Astrocyte (in vitro differentiated cells and primary cell): Measurements from ENCODE around the gene NR5A2. TPM values are rescaled to one million over a fixed set of nuclear protein-coding genes. Genes with fewer than 3 reads are reported as not detected.

ENCODE experiments used
- DNase-seq: peaks from one replicate; pipeline ENCODE4 v3.0.0-alpha.2; 2010; ENCODE audit warnings: low read depth
- FAIRE-seq: peaks from 2 replicates; lab custom pipeline; 2011; peaks lifted over from hg19 to GRCh38; lab: Jason Lieb, UNC
- H2AFZ ChIP-seq: 2 replicates; pipeline ENCODE4 v1.6.0; 2012; ENCODE audit warnings: low read depth, low read length, inconsistent platforms
- H3K27ac ChIP-seq: 2 replicates; pipeline ENCODE4 v1.5.1; 2011; ENCODE audit warnings: low read depth, low read length, inconsistent platforms
- H3K27me3 ChIP-seq: 2 replicates; pipeline ENCODE4 v1.6.0; 2011; ENCODE audit warnings: low read length, inconsistent platforms; ENCODE audit not compliant: insufficient read depth
- H3K36me3 ChIP-seq: 2 replicates; pipeline ENCODE4 v1.5.1; 2011; ENCODE audit warnings: low read length, inconsistent platforms; ENCODE audit not compliant: insufficient read depth
- H3K4me1 ChIP-seq: 2 replicates; pipeline ENCODE4 v1.5.1; 2011; ENCODE audit warnings: low read length, inconsistent platforms; ENCODE audit not compliant: insufficient read depth
- H3K4me2 ChIP-seq: 2 replicates; pipeline ENCODE4 v1.6.0; 2012; ENCODE audit warnings: low read length, inconsistent platforms
- H3K4me3 ChIP-seq: 2 replicates; pipeline ENCODE4 v1.5.1; 2011; ENCODE audit warnings: low read depth, mild to moderate bottlenecking, low read length, inconsistent platforms; ENCODE audit not compliant: insufficient read depth
- H3K79me2 ChIP-seq: 2 replicates; pipeline ENCODE4 v1.6.0; 2012; ENCODE audit warnings: mild to moderate bottlenecking, low read length, inconsistent platforms; ENCODE audit not compliant: insufficient read depth
- H3K9ac ChIP-seq: 2 replicates; pipeline ENCODE4 v1.6.0; 2012; ENCODE audit warnings: mild to moderate bottlenecking, low read length, inconsistent platforms
- H3K9me3 ChIP-seq: 2 replicates; pipeline ENCODE4 v1.5.1; 2012; ENCODE audit warnings: low read depth, mild to moderate bottlenecking, low read length, inconsistent platforms; ENCODE audit not compliant: insufficient read depth
- H4K20me1 ChIP-seq: 2 replicates; pipeline ENCODE4 v1.6.0; 2012; ENCODE audit warnings: low read length, inconsistent platforms; ENCODE audit not compliant: insufficient read depth
- H3K27ac Mint-ChIP-seq: one replicate; pipeline ENCODE4 v1.8.0; 2021; ENCODE audit warnings: mild to moderate bottlenecking, mixed read lengths; ENCODE audit not compliant: unreplicated experiment
- H3K27me3 Mint-ChIP-seq: one replicate; pipeline ENCODE4 v1.8.0; 2021; ENCODE audit warnings: low read depth, mixed read lengths; ENCODE audit not compliant: unreplicated experiment
- H3K36me3 Mint-ChIP-seq: one replicate; pipeline ENCODE4 v1.8.0; 2021; ENCODE audit warnings: low read depth, mixed read lengths; ENCODE audit not compliant: unreplicated experiment
- H3K4me1 Mint-ChIP-seq: one replicate; pipeline ENCODE4 v1.8.0; 2021; ENCODE audit warnings: low read depth, mixed read lengths; ENCODE audit not compliant: unreplicated experiment
- H3K4me3 Mint-ChIP-seq: one replicate; pipeline ENCODE4 v1.8.0; 2021; ENCODE audit warnings: mild to moderate bottlenecking, moderate library complexity, mixed read lengths; ENCODE audit not compliant: unreplicated experiment
- H3K9me3 Mint-ChIP-seq: one replicate; pipeline ENCODE4 v1.8.0; 2021; ENCODE audit warnings: mild to moderate bottlenecking, mixed read lengths; ENCODE audit not compliant: unreplicated experiment
- CTCF ChIP-seq: IDR thresholded peaks from 2 replicates; pipeline ENCODE4 v1.5.1; 2011; ENCODE audit warnings: low read depth, mild to moderate bottlenecking, inconsistent platforms, low read length, moderate library complexity; ENCODE audit not compliant: insufficient read depth
- EZH2 ChIP-seq: IDR thresholded peaks from 2 replicates; pipeline ENCODE4 v1.6.1; 2012; ENCODE audit warnings: mild to moderate bottlenecking, low read length, inconsistent platforms; ENCODE audit not compliant: insufficient read depth
- total RNA-seq: library from RNA; stranded (reverse); gene quantifications from 2 replicates; pipeline ENCODE4 v1.2.1, GENCODE V29; 2021

Gene NR5A2
- total RNA-seq, 1 donor from 2014 or later: 0.39 TPM

- H3K36me3 Mint-ChIP-seq: peaks cover 1% of the 10 kb centered on the region
- no peak overlapping the region for H3K4me3 Mint-ChIP-seq
- no peaks in the 10 kb centered on the region for H3K9me3 Mint-ChIP-seq
- H3K27ac Mint-ChIP-seq: no peak overlapping the region
- TF ChIP-seq CTCF (no peak), EZH2 (no peak)
- Histone ChIP-seq H3K4me3 (no peak overlapping the region), H3K4me1 (peaks cover 10% of the 10 kb centered on the region), H4K20me1 (no peaks in the 10 kb centered on the region), H3K27ac (no peak overlapping the region), H3K9me3 (no peaks in the 10 kb centered on the region), H3K36me3 (no peaks in the 10 kb centered on the region), H3K27me3 (peaks cover 77% of the 10 kb centered on the region), H3K79me2 (no peaks in the 10 kb centered on the region), H2AFZ (no peak overlapping the region), H3K9ac (no peak overlapping the region), H3K4me2 (no peak overlapping the region)
- peaks cover 32% of the 10 kb centered on the region for H3K27me3 Mint-ChIP-seq
- no peak for DNase-seq
- no peak for FAIRE-seq
- no peaks in the 10 kb centered on the region for H3K4me1 Mint-ChIP-seq
Measured at GRCh38 chr1:200030791-200031190, 3.3 kb downstream of the NR5A2 start.

- no peak for FAIRE-seq
- Histone ChIP-seq H3K4me3 (no peak overlapping the region), H3K27me3 (peaks cover 94% of the 10 kb centered on the region), H3K9ac (no peak overlapping the region), H4K20me1 (no peaks in the 10 kb centered on the region), H3K79me2 (no peaks in the 10 kb centered on the region), H3K4me2 (no peak overlapping the region), H3K4me1 (peaks cover 10% of the 10 kb centered on the region), H3K9me3 (no peaks in the 10 kb centered on the region), H2AFZ (no peak overlapping the region), H3K36me3 (no peaks in the 10 kb centered on the region), H3K27ac (no peak overlapping the region)
- Mint-ChIP-seq H3K27ac (no peak overlapping the region), H3K36me3 (peaks cover 1% of the 10 kb centered on the region), H3K9me3 (peaks cover 2% of the 10 kb centered on the region), H3K27me3 (peaks cover 23% of the 10 kb centered on the region), H3K4me3 (no peak overlapping the region), H3K4me1 (no peaks in the 10 kb centered on the region)
- no peak for DNase-seq
- TF ChIP-seq CTCF: no peak
- TF ChIP-seq EZH2: no peak
Measured at GRCh38 chr1:200033511-200034261, 6.2 kb downstream of the NR5A2 start.

- H3K9me3 Mint-ChIP-seq: peaks cover 2% of the 10 kb centered on the region
- FAIRE-seq: no peak
- Histone ChIP-seq H3K4me3 (no peak overlapping the region), H4K20me1 (no peaks in the 10 kb centered on the region), H3K27ac (no peak overlapping the region), H3K79me2 (no peaks in the 10 kb centered on the region), H3K27me3 (peaks cover 94% of the 10 kb centered on the region), H3K4me1 (peaks cover 9% of the 10 kb centered on the region), H3K9me3 (no peaks in the 10 kb centered on the region), H3K9ac (no peak overlapping the region), H2AFZ (no peak overlapping the region), H3K4me2 (no peak overlapping the region), H3K36me3 (no peaks in the 10 kb centered on the region)
- H3K4me1 Mint-ChIP-seq: no peaks in the 10 kb centered on the region
- H3K27me3 Mint-ChIP-seq: peaks cover 23% of the 10 kb centered on the region
- no peak overlapping the region for H3K27ac Mint-ChIP-seq
- no peak for DNase-seq
- peaks cover 1% of the 10 kb centered on the region for H3K36me3 Mint-ChIP-seq
- TF ChIP-seq EZH2: no peak
- H3K4me3 Mint-ChIP-seq: no peak overlapping the region
Measured at GRCh38 chr1:200034262-200034557, 6.7 kb downstream of the NR5A2 start.
